HuH-7.5 (cell line): ENCODE results near the gene SMCHD1.
"Not testable (repeated sequence)": the region's sequence is repeated elsewhere in the genome, so short reads cannot be mapped to it uniquely, and the experiment has no call there.

Experiments used
- DNase-seq: peaks from one replicate; pipeline ENCODE4 v3.0.0; 2011; ENCODE audit warnings: low spot score

The SMCHD1 gene

GRCh38 chr18:2657788-2658458 lies 2.4 kb downstream of the SMCHD1 start:
- no peak for DNase-seq

- not testable (repeated sequence) for DNase-seq
Observed at GRCh38 chr18:2660849-2661248, 5.3 kb downstream of the SMCHD1 start.

- DNase-seq: not testable (repeated sequence)
Observed at GRCh38 chr18:2662288-2662687, 6.8 kb downstream of the SMCHD1 start.

- no peak for DNase-seq
Observed at GRCh38 chr18:2662990-2663389, 7.5 kb downstream of the SMCHD1 start.

GRCh38 chr18:2672410-2672809 lies 16.9 kb downstream of the SMCHD1 start:
- DNase-seq: no peak

GRCh38 chr18:2672872-2673271 lies 17.3 kb downstream of the SMCHD1 start:
- DNase-seq: no peak

- not testable (repeated sequence) for DNase-seq
Observed at GRCh38 chr18:2678933-2679332, 23.4 kb downstream of the SMCHD1 start.

GRCh38 chr18:2680216-2680792 lies 24.8 kb downstream of the SMCHD1 start:
- no peak for DNase-seq

- no peak for DNase-seq
Observed at GRCh38 chr18:2681993-2682603, 26.6 kb downstream of the SMCHD1 start.

- no peak for DNase-seq
Observed at GRCh38 chr18:2683055-2683454, 27.5 kb downstream of the SMCHD1 start.

GRCh38 chr18:2686349-2686968 lies 30.9 kb downstream of the SMCHD1 start:
- no peak for DNase-seq

GRCh38 chr18:2687390-2688001 lies 32.0 kb downstream of the SMCHD1 start:
- DNase-seq: no peak

- DNase-seq: no peak
Observed at GRCh38 chr18:2692508-2692907, 37.0 kb downstream of the SMCHD1 start.

- DNase-seq: no peak
Observed at GRCh38 chr18:2697184-2697583, 41.7 kb downstream of the SMCHD1 start.

GRCh38 chr18:2699001-2699400 lies 43.5 kb downstream of the SMCHD1 start:
- DNase-seq: no peak

- no peak for DNase-seq
Observed at GRCh38 chr18:2704541-2704940, 49.0 kb downstream of the SMCHD1 start.

GRCh38 chr18:2706903-2707302 lies 51.4 kb downstream of the SMCHD1 start:
- no peak for DNase-seq

GRCh38 chr18:2707551-2708168 lies 52.1 kb downstream of the SMCHD1 start:
- DNase-seq: no peak

GRCh38 chr18:2709316-2709715 lies 53.8 kb downstream of the SMCHD1 start:
- no peak for DNase-seq

- no peak for DNase-seq
Observed at GRCh38 chr18:2714140-2714539, 58.6 kb downstream of the SMCHD1 start.

GRCh38 chr18:2715990-2716389 lies 60.5 kb downstream of the SMCHD1 start:
- no peak for DNase-seq
